ENCODE results near the gene FUT8. TPM values are rescaled to one million over a fixed set of nuclear protein-coding genes. Genes with fewer than 3 reads are reported as not detected.

FUT8 gene
- total RNA-seq, 1 donor from 2014 or later: 193 TPM

GRCh38 chr14:65558363-65558762 is 145.8 kb downstream of the FUT8 start:
- no peak for DNase-seq

- no peak for DNase-seq
Measured at GRCh38 chr14:65560340-65561027, 148.0 kb downstream of the FUT8 start.

GRCh38 chr14:65564370-65564769 is 151.8 kb downstream of the FUT8 start:
- no peak for DNase-seq

GRCh38 chr14:65565948-65566347 is 153.4 kb downstream of the FUT8 start:
- DNase-seq: no peak

GRCh38 chr14:65566820-65567522 is 154.4 kb downstream of the FUT8 start:
- no peak for DNase-seq

GRCh38 chr14:65574611-65575010 is 162.1 kb downstream of the FUT8 start:
- no peak for DNase-seq

- DNase-seq: no peak
Measured at GRCh38 chr14:65575389-65575788, 162.9 kb downstream of the FUT8 start.

GRCh38 chr14:65580973-65581372 is 168.4 kb downstream of the FUT8 start:
- DNase-seq: no peak

GRCh38 chr14:65581378-65581777 is 168.8 kb downstream of the FUT8 start:
- DNase-seq: no peak

- no peak for DNase-seq
Measured at GRCh38 chr14:65581799-65582198, 169.3 kb downstream of the FUT8 start.

- DNase-seq: no peak
Measured at GRCh38 chr14:65585216-65585615, 172.7 kb downstream of the FUT8 start.

- no peak for DNase-seq
Measured at GRCh38 chr14:65588426-65589140, 176.1 kb downstream of the FUT8 start.

GRCh38 chr14:65594153-65594881 is 181.8 kb downstream of the FUT8 start:
- DNase-seq: no peak

GRCh38 chr14:65594882-65595237 is 182.3 kb downstream of the FUT8 start:
- DNase-seq: no peak

- DNase-seq: no peak
Measured at GRCh38 chr14:65599375-65599774, 186.8 kb downstream of the FUT8 start.

- DNase-seq: no peak
Measured at GRCh38 chr14:65600742-65601141, 188.2 kb downstream of the FUT8 start.

GRCh38 chr14:65604535-65604934 is 192.0 kb downstream of the FUT8 start:
- no peak for DNase-seq

GRCh38 chr14:65604936-65605335 is 192.4 kb downstream of the FUT8 start:
- no peak for DNase-seq

- no peak for DNase-seq
Measured at GRCh38 chr14:65606460-65606859, 193.9 kb downstream of the FUT8 start.

- no peak for DNase-seq
Measured at GRCh38 chr14:65613131-65613650, 200.7 kb downstream of the FUT8 start.

GRCh38 chr14:65618996-65619395 is 206.5 kb downstream of the FUT8 start:
- DNase-seq: no peak

- DNase-seq: no peak
Measured at GRCh38 chr14:65620195-65620594, 207.7 kb downstream of the FUT8 start.

GRCh38 chr14:65622703-65623102 is 210.2 kb downstream of the FUT8 start:
- DNase-seq: no peak
